PC-9 (cell line): ENCODE results near the gene SLC9C1. TPM values are rescaled to one million over a fixed set of nuclear protein-coding genes. Genes with fewer than 3 reads are reported as not detected.

Experiments used
- BruUV-seq: library from RNA; stranded (reverse); fragments of 400-500 nt; replicated peaks from 2 replicates; lab custom pipeline; 2021; lab: Mats Ljungman, UMichigan
- CTCF ChIA-PET: fragments of 300-600 bp; sonication (Branson Sonifier 250); formaldehyde crosslinking; loops from one replicate; lab custom pipeline; 2022; ENCODE audit warnings: antibody characterized with exemption; lab: Charles Lee
- POLR2A ChIA-PET: fragments of 300-600 bp; sonication (Branson Sonifier 250); formaldehyde crosslinking; loops from one replicate; lab custom pipeline; 2022; ENCODE audit warnings: antibody characterized with exemption; ENCODE audit not compliant: unreplicated experiment; lab: Charles Lee
- DNase-seq, 2 experiments: peaks; one replicate each; pipeline versions ENCODE4 v3.0.0 to v3.0.0-alpha.2; 2015 to 2022; ENCODE audit warnings: mixed read lengths in 1 of 2
- H2AFZ ChIP-seq: fragments of 200-600 bp; sonication (generic); 2 replicates; pipeline ENCODE4 v1.8.1; 2017; ENCODE audit warnings: antibody characterized with exemption
- H3F3A ChIP-seq: fragments of 200-600 bp; sonication (generic); 2 replicates; pipeline ENCODE4 v1.8.1; 2017; ENCODE audit warnings: antibody characterized with exemption, mild to moderate bottlenecking, low read depth; ENCODE audit not compliant: insufficient read depth
- H3K27ac ChIP-seq: fragments of 200-600 bp; sonication (generic); 2 replicates; pipeline ENCODE4 v1.6.1; 2016; ENCODE audit warnings: mixed run types
- H3K27me3 ChIP-seq: fragments of 200-600 bp; sonication (generic); 2 replicates; pipeline ENCODE4 v1.6.1; 2016; ENCODE audit warnings: low read depth, mixed run types; ENCODE audit not compliant: insufficient read depth
- H3K36me3 ChIP-seq: fragments of 200-600 bp; sonication (generic); 2 replicates; pipeline ENCODE4 v1.6.1; 2016; ENCODE audit warnings: low read depth, mixed run types
- H3K4me1 ChIP-seq: fragments of 200-600 bp; sonication (generic); replicated peaks from 2 replicates; pipeline ENCODE4 v1.6.1; 2016; ENCODE audit warnings: mixed run types; ENCODE audit not compliant: insufficient read depth
- H3K4me2 ChIP-seq: fragments of 200-600 bp; sonication (generic); 2 replicates; pipeline ENCODE4 v1.6.1; 2017; ENCODE audit warnings: mixed run types
- H3K4me3 ChIP-seq: fragments of 200-600 bp; sonication (generic); 2 replicates; pipeline ENCODE4 v1.6.1; 2016; ENCODE audit warnings: mixed run types
- H3K79me2 ChIP-seq: fragments of 200-600 bp; sonication (generic); 2 replicates; pipeline ENCODE4 v1.6.1; 2017; ENCODE audit warnings: low read depth, mixed run types
- H3K9me2 ChIP-seq: fragments of 200-600 bp; sonication (generic); 2 replicates; pipeline ENCODE4 v1.8.1; 2017; ENCODE audit warnings: mild to moderate bottlenecking; ENCODE audit not compliant: insufficient read depth
- H3K9me3 ChIP-seq: fragments of 200-600 bp; sonication (generic); 2 replicates; pipeline ENCODE4 v1.8.1; 2016; ENCODE audit warnings: low read depth; ENCODE audit not compliant: insufficient read depth
- H4K20me1 ChIP-seq: fragments of 200-600 bp; sonication (generic); 2 replicates; pipeline ENCODE4 v1.8.1; 2017; ENCODE audit not compliant: insufficient read depth
- EZH2 ChIP-seq: fragments of 200-600 bp; sonication (generic); IDR thresholded peaks from 2 replicates; pipeline ENCODE4 v1.8.0; 2017; ENCODE audit warnings: antibody characterized with exemption, low read depth
- intact Hi-C: fragments of 100-400 bp; cut with micrococcal nuclease; formaldehyde crosslinking; loops from one replicate; pipeline ENCODE4 v1.10.0; 2022; ENCODE audit not compliant: unreplicated experiment
- total RNA-seq: library from RNA; stranded (reverse); gene quantifications from 2 replicates; pipeline ENCODE4 v1.2.3, GENCODE V29; 2021
- TF ChIP-seq, protein P1 (sequence below): fragments of 200-600 bp; sonication (generic); conservative IDR thresholded peaks from 2 replicates; pipeline ENCODE4 v1.6.1; 2017; ENCODE audit warnings: mixed run types, antibody characterized with exemption, mild to moderate bottlenecking, moderate library complexity

The SLC9C1 gene
- total RNA-seq, 1 experiment from 2014 or later = not detected

DNA sequence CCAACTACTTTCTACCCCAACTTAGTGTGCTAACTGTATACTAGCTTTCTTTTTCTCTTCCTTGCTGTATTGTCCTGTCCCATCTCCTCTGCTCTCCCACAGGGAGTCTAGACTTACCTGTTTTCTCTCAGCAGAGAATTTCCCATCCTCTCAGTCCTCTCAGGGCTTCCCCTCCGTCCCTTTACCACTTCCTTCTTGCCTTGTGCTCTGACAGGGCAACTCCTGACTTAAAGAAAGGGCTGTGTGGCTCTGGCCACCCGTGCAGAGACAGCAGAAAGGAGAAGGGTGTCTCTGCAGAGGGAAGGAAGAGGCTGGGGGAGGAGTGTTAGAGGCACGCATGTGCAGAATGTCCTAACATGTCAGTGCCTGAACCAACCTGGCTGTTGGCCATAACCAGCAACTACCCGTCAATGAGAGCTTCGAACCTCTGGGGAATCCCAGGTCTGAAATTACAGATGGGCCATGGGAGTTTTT lies 161.0 kb downstream of the SLC9C1 start, which contains the start of gene GCSAM:
GCSAM (minus strand) TSS at position 274 of the 474 bp plus-strand sequence; CDS start at position 146, 128 bp downstream.
- H3K27me3 ChIP-seq = no peaks in the 10 kb centered on the region
- intact Hi-C loops = no loop called here
- ChIA-PET POLR2A (no interaction called here), CTCF (no interaction called here)
- BruUV-seq = no TSS peak
- no peak within 1 kb of the TSS for H3K4me3 ChIP-seq
- H4K20me1 ChIP-seq = no peaks in the 10 kb centered on the region
- no peaks in the 10 kb centered on the region for H3K36me3 ChIP-seq
- peaks cover 12% of the 10 kb centered on the region for H3F3A ChIP-seq
- DNase-seq = no peak
- no peaks in the 10 kb centered on the region for H3K9me2 ChIP-seq
- H3K4me2 ChIP-seq = no peak within 1 kb of the TSS
- peaks cover 32% of the 10 kb centered on the region for H3K4me1 ChIP-seq
- no peak within 1 kb of the TSS for H3K27ac ChIP-seq
- TF ChIP-seq, protein P1, sequence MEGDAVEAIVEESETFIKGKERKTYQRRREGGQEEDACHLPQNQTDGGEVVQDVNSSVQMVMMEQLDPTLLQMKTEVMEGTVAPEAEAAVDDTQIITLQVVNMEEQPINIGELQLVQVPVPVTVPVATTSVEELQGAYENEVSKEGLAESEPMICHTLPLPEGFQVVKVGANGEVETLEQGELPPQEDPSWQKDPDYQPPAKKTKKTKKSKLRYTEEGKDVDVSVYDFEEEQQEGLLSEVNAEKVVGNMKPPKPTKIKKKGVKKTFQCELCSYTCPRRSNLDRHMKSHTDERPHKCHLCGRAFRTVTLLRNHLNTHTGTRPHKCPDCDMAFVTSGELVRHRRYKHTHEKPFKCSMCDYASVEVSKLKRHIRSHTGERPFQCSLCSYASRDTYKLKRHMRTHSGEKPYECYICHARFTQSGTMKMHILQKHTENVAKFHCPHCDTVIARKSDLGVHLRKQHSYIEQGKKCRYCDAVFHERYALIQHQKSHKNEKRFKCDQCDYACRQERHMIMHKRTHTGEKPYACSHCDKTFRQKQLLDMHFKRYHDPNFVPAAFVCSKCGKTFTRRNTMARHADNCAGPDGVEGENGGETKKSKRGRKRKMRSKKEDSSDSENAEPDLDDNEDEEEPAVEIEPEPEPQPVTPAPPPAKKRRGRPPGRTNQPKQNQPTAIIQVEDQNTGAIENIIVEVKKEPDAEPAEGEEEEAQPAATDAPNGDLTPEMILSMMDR = no peak
- no peak for TF ChIP-seq EZH2
- no peaks in the 10 kb centered on the region for H3K9me3 ChIP-seq
- H3K79me2 ChIP-seq = no peaks in the 10 kb centered on the region
- no peak within 1 kb of the TSS for H2AFZ ChIP-seq

DNA sequence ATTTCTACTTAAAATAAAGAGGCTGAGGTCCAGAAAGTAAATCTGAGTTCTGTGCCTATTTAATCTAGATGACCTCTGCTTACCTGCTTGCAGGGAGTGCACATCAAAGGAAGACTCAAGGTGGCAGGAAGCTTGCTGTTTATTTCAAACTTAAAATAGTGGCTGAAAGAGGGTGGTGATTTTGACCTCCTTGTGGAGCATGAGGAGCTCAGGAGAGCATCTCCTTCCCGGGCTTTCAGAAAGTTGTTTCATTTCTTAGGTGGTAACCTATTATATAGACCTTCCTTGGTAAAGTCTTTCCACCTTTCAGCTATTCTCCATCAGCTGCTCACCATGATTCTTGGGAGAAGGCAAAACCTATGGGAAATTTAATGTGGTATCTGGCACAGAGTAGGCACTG lies 161.5 kb downstream of the SLC9C1 start:
- no peaks in the 10 kb centered on the region for H3K27me3 ChIP-seq
- POLR2A ChIA-PET = no interaction called here
- DNase-seq = no peak
- H3K9me2 ChIP-seq = no peaks in the 10 kb centered on the region
- H3K27ac ChIP-seq = no peak overlapping the region
- no peaks in the 10 kb centered on the region for H3K36me3 ChIP-seq
- H3K4me1 ChIP-seq = peaks cover 36% of the 10 kb centered on the region
- no peak overlapping the region for H3K4me3 ChIP-seq
- CTCF ChIA-PET = no interaction called here
- H3K9me3 ChIP-seq = no peaks in the 10 kb centered on the region
- TF ChIP-seq, protein P1 = no peak
- TF ChIP-seq EZH2 = no peak
- no peaks in the 10 kb centered on the region for H3K79me2 ChIP-seq
- no peak overlapping the region for H2AFZ ChIP-seq
- peaks cover 15% of the 10 kb centered on the region for H3F3A ChIP-seq
- H4K20me1 ChIP-seq = no peaks in the 10 kb centered on the region
- H3K4me2 ChIP-seq = no peak overlapping the region
- no TSS peak for BruUV-seq
- intact Hi-C loops = no loop called here

DNA sequence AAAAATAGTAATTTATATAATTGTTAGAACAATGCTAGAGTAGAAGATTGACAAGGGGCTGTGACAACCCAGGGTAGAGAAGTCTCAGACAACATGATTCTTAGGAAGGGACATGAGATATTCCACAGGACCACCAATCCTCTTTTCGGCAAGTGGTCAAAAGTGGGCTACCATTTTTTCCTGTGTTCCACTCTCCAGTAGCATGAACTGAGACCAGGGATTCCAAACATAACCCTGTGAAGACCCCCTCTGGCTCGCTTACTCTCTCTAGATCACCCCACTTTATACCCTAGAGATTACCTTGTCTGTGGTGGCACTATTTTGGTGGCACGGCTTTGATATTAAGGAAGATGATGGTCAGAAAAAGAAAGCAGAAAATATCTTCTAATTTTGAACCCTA lies 161.9 kb downstream of the SLC9C1 start:
- BruUV-seq = no TSS peak
- Histone ChIP-seq H3K9me3 (no peaks in the 10 kb centered on the region), H3K9me2 (no peaks in the 10 kb centered on the region), H3K27me3 (no peaks in the 10 kb centered on the region), H3K79me2 (no peaks in the 10 kb centered on the region), H3K4me3 (no peak overlapping the region), H3F3A (peaks cover 15% of the 10 kb centered on the region), H3K36me3 (no peaks in the 10 kb centered on the region), H3K4me2 (no peak overlapping the region), H4K20me1 (no peaks in the 10 kb centered on the region), H3K4me1 (peaks cover 36% of the 10 kb centered on the region), H2AFZ (no peak overlapping the region), H3K27ac (no peak overlapping the region)
- intact Hi-C loops = no loop called here
- DNase-seq = no peak
- CTCF ChIA-PET = no interaction called here
- POLR2A ChIA-PET = no interaction called here
- TF ChIP-seq EZH2 = no peak
- TF ChIP-seq, protein P1 = no peak
